Measurements from ENCODE around the gene MME.

MME gene

GRCh38 chr3:155161640-155162292 is 81.6 kb downstream of the MME start:
- in situ Hi-C loops (cut with MboI; ENCODE audit: low sequenced_read_pairs, unreplicated experiment) = no loop called here
- no peak for DNase-seq (ENCODE audit: low spot score)
- TF ChIP-seq, protein P1, sequence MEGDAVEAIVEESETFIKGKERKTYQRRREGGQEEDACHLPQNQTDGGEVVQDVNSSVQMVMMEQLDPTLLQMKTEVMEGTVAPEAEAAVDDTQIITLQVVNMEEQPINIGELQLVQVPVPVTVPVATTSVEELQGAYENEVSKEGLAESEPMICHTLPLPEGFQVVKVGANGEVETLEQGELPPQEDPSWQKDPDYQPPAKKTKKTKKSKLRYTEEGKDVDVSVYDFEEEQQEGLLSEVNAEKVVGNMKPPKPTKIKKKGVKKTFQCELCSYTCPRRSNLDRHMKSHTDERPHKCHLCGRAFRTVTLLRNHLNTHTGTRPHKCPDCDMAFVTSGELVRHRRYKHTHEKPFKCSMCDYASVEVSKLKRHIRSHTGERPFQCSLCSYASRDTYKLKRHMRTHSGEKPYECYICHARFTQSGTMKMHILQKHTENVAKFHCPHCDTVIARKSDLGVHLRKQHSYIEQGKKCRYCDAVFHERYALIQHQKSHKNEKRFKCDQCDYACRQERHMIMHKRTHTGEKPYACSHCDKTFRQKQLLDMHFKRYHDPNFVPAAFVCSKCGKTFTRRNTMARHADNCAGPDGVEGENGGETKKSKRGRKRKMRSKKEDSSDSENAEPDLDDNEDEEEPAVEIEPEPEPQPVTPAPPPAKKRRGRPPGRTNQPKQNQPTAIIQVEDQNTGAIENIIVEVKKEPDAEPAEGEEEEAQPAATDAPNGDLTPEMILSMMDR (IDR thresholded peaks at IDR 0.05; ENCODE audit: borderline replicate concordance, control extremely low read depth, extremely low read depth, insufficient read depth, missing control alignments) = no peak

- in situ Hi-C loops (cut with MboI; ENCODE audit: low sequenced_read_pairs, unreplicated experiment) = no loop called here
- no peak for DNase-seq (ENCODE audit: low spot score)
- TF ChIP-seq, protein P1 (IDR thresholded peaks at IDR 0.05; ENCODE audit: borderline replicate concordance, control extremely low read depth, extremely low read depth, insufficient read depth, missing control alignments) = no peak
Measured at GRCh38 chr3:155164306-155164705, 84.2 kb downstream of the MME start.

- TF ChIP-seq, protein P1 (IDR thresholded peaks at IDR 0.05; ENCODE audit: borderline replicate concordance, control extremely low read depth, extremely low read depth, insufficient read depth, missing control alignments) = no peak
- no peak for DNase-seq (ENCODE audit: low spot score)
- in situ Hi-C loops (cut with MboI; ENCODE audit: low sequenced_read_pairs, unreplicated experiment) = no loop called here
Measured at GRCh38 chr3:155166441-155166840, 86.3 kb downstream of the MME start.

- no peak for DNase-seq (ENCODE audit: low spot score)
- TF ChIP-seq, protein P1 (IDR thresholded peaks at IDR 0.05; ENCODE audit: borderline replicate concordance, control extremely low read depth, extremely low read depth, insufficient read depth, missing control alignments) = no peak
- in situ Hi-C loops (cut with MboI; ENCODE audit: low sequenced_read_pairs, unreplicated experiment) = no loop called here
Measured at GRCh38 chr3:155169197-155169596, 89.1 kb downstream of the MME start.

GRCh38 chr3:155173771-155174170 is 93.7 kb downstream of the MME start:
- in situ Hi-C loops (cut with MboI; ENCODE audit: low sequenced_read_pairs, unreplicated experiment) = no loop called here
- TF ChIP-seq, protein P1 (IDR thresholded peaks at IDR 0.05; ENCODE audit: borderline replicate concordance, control extremely low read depth, extremely low read depth, insufficient read depth, missing control alignments) = no peak
- no peak for DNase-seq (ENCODE audit: low spot score)

DNA sequence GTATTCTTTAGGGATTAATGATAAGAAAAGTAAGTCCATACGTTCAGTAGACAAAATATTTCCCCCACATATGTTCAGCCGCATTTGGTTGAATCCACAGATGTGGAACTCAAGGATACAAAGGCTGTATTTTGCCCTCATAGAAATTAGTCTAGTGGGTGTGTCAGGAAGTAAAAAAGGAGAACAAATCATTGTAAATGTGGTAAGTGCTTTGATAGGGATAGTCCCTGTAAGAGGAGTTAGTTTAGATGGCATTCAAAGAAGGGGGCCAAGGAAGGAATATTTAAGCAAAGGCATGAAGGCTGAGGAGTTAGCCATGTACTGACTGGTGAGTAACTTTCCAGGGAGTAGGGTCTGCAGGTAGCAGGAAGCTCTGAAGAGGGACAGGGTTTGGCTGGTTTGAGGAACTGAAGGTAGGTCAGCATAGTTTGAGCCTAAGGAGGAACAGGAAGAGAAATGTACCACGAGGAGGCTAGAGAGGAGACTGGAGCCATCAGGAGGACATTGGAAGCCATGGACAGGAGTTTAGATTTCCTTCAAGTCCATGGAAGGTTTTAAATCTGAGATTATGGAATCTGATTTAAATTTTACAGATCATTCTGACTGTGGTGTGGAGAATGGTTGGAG is 98.8 kb downstream of the MME start:
- TF ChIP-seq, protein P1 (IDR thresholded peaks at IDR 0.05; ENCODE audit: borderline replicate concordance, control extremely low read depth, extremely low read depth, insufficient read depth, missing control alignments) = no peak
- DNase-seq (ENCODE audit: low spot score) = no peak
- in situ Hi-C loops (cut with MboI; ENCODE audit: low sequenced_read_pairs, unreplicated experiment) = no loop called here
